Transverse colon (tissue), 4 donors: ENCODE results near the gene SCG5. TPM values are rescaled to one million over a fixed set of nuclear protein-coding genes. Genes with fewer than 3 reads are reported as not detected.

Experiments
- DNase-seq: peaks from one replicate; pipeline ENCODE4 v3.0.0-alpha.2; 2019
- H3K27ac ChIP-seq, 4 donors: fragments of 200-600 bp; sonication (generic); 2 replicates each; pipeline ENCODE4 v1.5.1; 2016 to 2018; ENCODE audit warnings: inconsistent platforms in 4 of 4
- H3K27me3 ChIP-seq: fragments of 200-600 bp; sonication (generic); 2 replicates; pipeline ENCODE4 v1.5.1; 2017; ENCODE audit warnings: inconsistent platforms
- H3K36me3 ChIP-seq, 4 donors: fragments of 200-600 bp; sonication (generic); 2 replicates each; pipeline ENCODE4 v1.5.1; 2017 to 2019; ENCODE audit warnings: inconsistent platforms in 4 of 4
- H3K4me1 ChIP-seq, 4 donors: fragments of 200-600 bp; sonication (generic); 2 replicates each; pipeline ENCODE4 v1.5.1; 2017 to 2020; ENCODE audit warnings: inconsistent platforms in 4 of 4
- H3K4me3 ChIP-seq, 4 donors: fragments of 200-600 bp; sonication (generic); 1 replicate in 1 of 4; 2 replicates in 3 of 4; pipeline versions ENCODE4 v1.5.1 to v1.6.1; 2017 to 2019; ENCODE audit warnings: inconsistent platforms in 4 of 4
- H3K9me3 ChIP-seq, 2 donors: fragments of 200-600 bp; sonication (generic); 2 replicates each; pipeline ENCODE4 v1.5.1; 2017 to 2019; ENCODE audit warnings: inconsistent platforms in 2 of 2
- CTCF ChIP-seq, 5 experiments: fragments of 200-600 bp in 3 of 5; fragments of 450-650 bp in 2 of 5; sonication (generic) in 3 of 5; IDR thresholded peaks; 1 replicate in 2 of 5; 2 replicates in 3 of 5; pipeline ENCODE4 v1.5.1; 2016 to 2017; ENCODE audit warnings: antibody characterized with exemption in 5 of 5, inconsistent platforms in 3 of 5, mild to moderate bottlenecking in 2 of 5, moderate library complexity in 1 of 5
- EP300 ChIP-seq: sonication (generic); formaldehyde crosslinking; IDR thresholded peaks from one replicate; pipeline ENCODE4 v1.6.1; 2017; ENCODE audit warnings: antibody characterized with exemption, low read depth
- POLR2A ChIP-seq: fragments of 450-650 bp; IDR thresholded peaks from one replicate; pipeline ENCODE4 v1.6.1; 2016; ENCODE audit warnings: antibody characterized with exemption, mild to moderate bottlenecking, moderate library complexity
- POLR2AphosphoS5 ChIP-seq, 3 donors: sonication (generic); formaldehyde crosslinking; IDR thresholded peaks; one replicate each; pipeline ENCODE4 v1.6.1; 2016; ENCODE audit warnings: antibody characterized with exemption in 3 of 3
- whole genome bisulfite sequencing, 2 donors: methylation state at CpG; one replicate each; pipeline ENCODE4 v1.1.5; 2018; ENCODE audit warnings: low coverage in 1 of 2; 5-methylcytosine and 5-hydroxymethylcytosine counted together
- in situ Hi-C, 4 donors: fragments of 200-750 bp; cut with MboI; loops; one replicate each; pipeline versions ENCODE4 v1.15.0 to v1.15.1; 2017; ENCODE audit warnings: low sequenced_read_pairs in 3 of 4, low pct_ligation_motif_present in 1 of 4, low pct_unique_long_range_greater_than_20kb in 1 of 4
- intact Hi-C: fragments of 100-400 bp; cut with DNase I; formaldehyde crosslinking; loops from one replicate; pipeline ENCODE4 v1.15.1; 2023; ENCODE audit warnings: low total_unique reads
- total RNA-seq, 4 donors: library from RNA; depleted of rRNA; stranded (reverse); fragments of >200 nt; gene quantifications; one replicate each; pipeline ENCODE4 v1.1.0, GENCODE V29; 2016

SCG5 gene
- total RNA-seq, 4 donors from 2014 or later, result 1.6 to 5.2 TPM; not detected in 2

GRCh38 chr15:32663671-32664070 is 22.2 kb downstream of the SCG5 start:
- Histone ChIP-seq H3K36me3 (no peaks in the 10 kb centered on the region), H3K27ac (no peak overlapping the region), H3K4me1 (no peaks in the 10 kb centered on the region), H3K4me3 (no peak overlapping the region), H3K9me3 (no peaks in the 10 kb centered on the region), H3K27me3 (no peaks in the 10 kb centered on the region)
- in situ Hi-C loops (loop anchor here (5.0 to 25.0 kb wide), 6 partner anchors 174 to 1049 kb away; no protein-coding TSS in a partner anchor), intact Hi-C loops (loop anchor here (5.0 kb wide), 1 partner anchor 329 kb away; no protein-coding TSS in a partner anchor)
- 97 to 100% methylated on average over 1 to 4 of the region's 4 CpGs for WGBS, 2 donors
- no peak for DNase-seq
- TF ChIP-seq CTCF (IDR thresholded peaks at IDR 0.05), result no peak
- no peak for TF ChIP-seq POLR2A
- TF ChIP-seq EP300, result no peak
- TF ChIP-seq POLR2AphosphoS5 (IDR thresholded peaks at IDR 0.05), result no peak

- DNase-seq, result no peak
- no peak overlapping the region for H3K4me3 ChIP-seq
- no peak overlapping the region for H3K27ac ChIP-seq
- in situ Hi-C loops (loop anchor here (5.0 to 25.0 kb wide), 6 partner anchors 173 to 1048 kb away; no protein-coding TSS in a partner anchor), intact Hi-C loops (loop anchor here (5.0 kb wide), 1 partner anchor 328 kb away; no protein-coding TSS in a partner anchor)
- H3K4me1 ChIP-seq, result no peaks in the 10 kb centered on the region
- H3K9me3 ChIP-seq, result no peaks in the 10 kb centered on the region
- TF ChIP-seq EP300 (no peak), POLR2AphosphoS5 (IDR thresholded peaks at IDR 0.05) (no peak), POLR2A (no peak), CTCF (IDR thresholded peaks at IDR 0.05) (no peak)
- H3K27me3 ChIP-seq, result no peaks in the 10 kb centered on the region
- H3K36me3 ChIP-seq, result no peaks in the 10 kb centered on the region
These were observed 23.3 kb downstream of the SCG5 start for GRCh38 chr15:32664796-32665195.

GRCh38 chr15:32667321-32667720 is 25.8 kb downstream of the SCG5 start:
- Histone ChIP-seq H3K4me1 (no peaks in the 10 kb centered on the region), H3K27me3 (no peaks in the 10 kb centered on the region), H3K27ac (no peak overlapping the region), H3K9me3 (no peaks in the 10 kb centered on the region), H3K4me3 (no peak overlapping the region), H3K36me3 (no peaks in the 10 kb centered on the region)
- in situ Hi-C loops, result loop anchor here (10.0 to 25.0 kb wide), 5 partner anchors 170 to 1045 kb away; no protein-coding TSS in a partner anchor
- 97 to 98% methylated on average over 6 of the region's 6 CpGs for WGBS, 2 donors
- intact Hi-C loops, result no loop called here
- TF ChIP-seq CTCF (IDR thresholded peaks at IDR 0.05) (no peak), POLR2A (no peak), POLR2AphosphoS5 (IDR thresholded peaks at IDR 0.05) (no peak), EP300 (no peak)
- DNase-seq, result no peak

- in situ Hi-C loops (loop anchor here (10.0 to 25.0 kb wide), 5 partner anchors 168 to 1043 kb away; no protein-coding TSS in a partner anchor), intact Hi-C loops (no loop called here)
- no peak overlapping the region for H3K4me3 ChIP-seq
- TF ChIP-seq EP300 (no peak), CTCF (IDR thresholded peaks at IDR 0.05) (no peak), POLR2AphosphoS5 (IDR thresholded peaks at IDR 0.05) (no peak), POLR2A (no peak)
- H3K4me1 ChIP-seq, result no peaks in the 10 kb centered on the region
- no peaks in the 10 kb centered on the region for H3K9me3 ChIP-seq
- H3K36me3 ChIP-seq, result no peaks in the 10 kb centered on the region
- DNase-seq, result no peak
- H3K27ac ChIP-seq, result no peak overlapping the region
- no peaks in the 10 kb centered on the region for H3K27me3 ChIP-seq
- WGBS, 2 donors, result 91 to 100% methylated on average over 1 to 2 of the region's 2 CpGs
These were observed 27.4 kb downstream of the SCG5 start for GRCh38 chr15:32668942-32669341.
